Measurements from ENCODE around the gene RANBP17.
A peak's percentile ranks its signal among the peaks of the same experiment; 100 is the strongest.
"Not testable (repeated sequence)": the region's sequence is repeated elsewhere in the genome, so short reads cannot be mapped to it uniquely, and the experiment has no call there.

RANBP17 gene

GRCh38 chr5:171162596-171162995 lies 300.8 kb downstream of the RANBP17 start:
- TF ChIP-seq CTCF (IDR thresholded peaks at IDR 0.05; ENCODE audit: low read depth, low read length, missing control alignments): peak; percentile 56
- no peak for DNase-seq (ENCODE audit: extremely low read depth, low read depth)
- no peak overlapping the region for H3K4me3 ChIP-seq (replicated peaks; ENCODE audit: low read depth, low read length)

GRCh38 chr5:171166766-171167165 lies 304.9 kb downstream of the RANBP17 start:
- no peak for DNase-seq (ENCODE audit: extremely low read depth, low read depth)
- H3K4me3 ChIP-seq (replicated peaks; ENCODE audit: low read depth, low read length): no peak overlapping the region
- TF ChIP-seq CTCF (IDR thresholded peaks at IDR 0.05; ENCODE audit: low read depth, low read length, missing control alignments): no peak

GRCh38 chr5:171168171-171168570 lies 306.4 kb downstream of the RANBP17 start:
- TF ChIP-seq CTCF (IDR thresholded peaks at IDR 0.05; ENCODE audit: low read depth, low read length, missing control alignments): no peak
- no peak for DNase-seq (ENCODE audit: extremely low read depth, low read depth)
- H3K4me3 ChIP-seq (replicated peaks; ENCODE audit: low read depth, low read length): no peak overlapping the region

GRCh38 chr5:171174960-171175359 lies 313.1 kb downstream of the RANBP17 start:
- DNase-seq (ENCODE audit: extremely low read depth, low read depth); H3K4me3 ChIP-seq (replicated peaks; ENCODE audit: low read depth, low read length): not testable (repeated sequence)

- no peak for DNase-seq (ENCODE audit: extremely low read depth, low read depth)
- no peak overlapping the region for H3K4me3 ChIP-seq (replicated peaks; ENCODE audit: low read depth, low read length)
- TF ChIP-seq CTCF (IDR thresholded peaks at IDR 0.05; ENCODE audit: low read depth, low read length, missing control alignments): no peak
Measured at GRCh38 chr5:171175746-171176145, 313.9 kb downstream of the RANBP17 start.

- not testable (repeated sequence) for DNase-seq (ENCODE audit: extremely low read depth, low read depth); H3K4me3 ChIP-seq (replicated peaks; ENCODE audit: low read depth, low read length)
Measured at GRCh38 chr5:171178190-171178589, 316.4 kb downstream of the RANBP17 start.

- TF ChIP-seq CTCF (IDR thresholded peaks at IDR 0.05; ENCODE audit: low read depth, low read length, missing control alignments): no peak
- H3K4me3 ChIP-seq (replicated peaks; ENCODE audit: low read depth, low read length): no peak overlapping the region
- DNase-seq (ENCODE audit: extremely low read depth, low read depth): no peak
Measured at GRCh38 chr5:171188016-171188415, 326.2 kb downstream of the RANBP17 start.

GRCh38 chr5:171189442-171189841 lies 327.6 kb downstream of the RANBP17 start:
- TF ChIP-seq CTCF (IDR thresholded peaks at IDR 0.05; ENCODE audit: low read depth, low read length, missing control alignments): no peak
- H3K4me3 ChIP-seq (replicated peaks; ENCODE audit: low read depth, low read length): no peak overlapping the region
- DNase-seq (ENCODE audit: extremely low read depth, low read depth): no peak

Data from HFF-Myc (cell line).